GM18907 (cell line): ENCODE measurements around the gene VPS45.

ENCODE experiments used
- ATAC-seq: cut with Tn5 transposase; IDR thresholded peaks from one replicate; pipeline ENCODE4 v1.9.1; 2021; ENCODE audit warnings: mild to moderate bottlenecking, moderate library complexity; ENCODE audit not compliant: unreplicated experiment

Gene VPS45

DNA sequence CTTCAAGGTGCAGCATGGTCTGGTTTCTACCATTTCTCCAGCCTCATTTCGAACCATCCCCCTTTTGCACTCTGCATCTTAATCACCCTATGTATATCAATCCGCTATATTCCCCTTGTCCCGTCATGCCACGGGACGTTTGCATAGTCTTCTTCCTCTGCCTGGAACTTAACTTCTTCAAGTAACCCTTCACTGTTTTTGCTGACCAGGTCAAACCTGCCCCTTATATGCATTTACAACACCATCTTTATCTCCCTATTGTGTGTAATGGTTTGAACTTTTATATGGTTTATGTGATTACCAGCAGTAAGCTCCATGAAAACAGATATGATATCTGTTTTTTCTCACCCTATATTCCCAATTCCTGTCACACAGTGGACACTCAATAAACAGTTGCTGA lies 2.3 kb downstream of the VPS45 start:
- ATAC-seq = no peak

DNA sequence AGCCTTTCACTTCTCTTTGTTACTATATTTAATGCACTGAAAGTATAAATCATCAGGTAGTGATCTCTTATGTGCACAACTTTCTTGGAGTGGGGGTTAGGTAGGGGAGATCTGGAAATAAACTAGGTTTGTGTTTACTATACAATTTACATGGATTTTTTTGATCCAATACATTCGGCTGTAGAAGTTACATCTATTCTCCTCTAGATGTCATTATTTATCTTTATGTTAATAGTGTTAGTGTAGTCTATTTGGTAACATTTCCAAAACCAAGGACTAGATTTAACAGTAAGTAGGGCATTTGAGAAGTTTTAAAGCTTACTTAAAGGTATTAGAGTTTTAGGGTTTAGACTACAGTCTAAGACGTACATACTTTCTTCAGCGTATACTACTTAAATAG lies 5.4 kb downstream of the VPS45 start:
- ATAC-seq = no peak

DNA sequence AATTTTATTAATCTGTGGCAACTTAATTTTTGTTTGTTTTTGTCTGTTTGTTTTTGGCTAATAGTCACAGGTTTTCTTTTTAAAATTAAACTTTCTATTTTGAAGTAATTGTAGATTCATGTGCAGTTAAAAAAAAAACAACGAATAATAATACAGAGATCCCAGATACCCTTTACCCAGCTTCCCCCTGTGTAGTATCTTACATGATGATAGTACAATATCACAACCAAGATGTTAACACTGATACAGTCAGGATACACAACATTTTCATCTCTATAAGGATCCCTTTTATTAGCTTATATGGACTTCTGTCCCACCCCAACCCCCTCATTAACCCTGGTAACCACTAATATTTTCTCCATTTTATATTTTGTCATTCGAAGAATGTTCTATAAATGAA lies 5.9 kb downstream of the VPS45 start:
- ATAC-seq = no peak

DNA sequence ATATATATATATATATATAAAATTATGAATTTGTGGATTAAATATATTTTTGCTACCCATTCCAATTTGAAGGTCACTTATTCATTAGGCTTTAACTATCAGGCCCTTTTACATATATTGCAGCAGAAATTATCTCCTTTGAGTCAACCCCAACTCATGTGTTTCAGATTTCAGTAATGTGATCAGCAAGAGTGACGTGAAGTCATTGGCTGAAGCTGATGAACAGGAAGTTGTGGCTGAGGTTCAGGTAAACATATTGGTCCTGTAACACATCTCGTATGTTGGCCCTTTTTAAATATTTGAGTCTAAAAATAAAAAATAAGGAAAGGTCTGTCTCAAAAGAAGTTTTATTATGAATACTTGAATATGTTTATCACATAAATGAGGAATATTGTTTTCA lies 8.5 kb downstream of the VPS45 start:
- ATAC-seq = no peak

DNA sequence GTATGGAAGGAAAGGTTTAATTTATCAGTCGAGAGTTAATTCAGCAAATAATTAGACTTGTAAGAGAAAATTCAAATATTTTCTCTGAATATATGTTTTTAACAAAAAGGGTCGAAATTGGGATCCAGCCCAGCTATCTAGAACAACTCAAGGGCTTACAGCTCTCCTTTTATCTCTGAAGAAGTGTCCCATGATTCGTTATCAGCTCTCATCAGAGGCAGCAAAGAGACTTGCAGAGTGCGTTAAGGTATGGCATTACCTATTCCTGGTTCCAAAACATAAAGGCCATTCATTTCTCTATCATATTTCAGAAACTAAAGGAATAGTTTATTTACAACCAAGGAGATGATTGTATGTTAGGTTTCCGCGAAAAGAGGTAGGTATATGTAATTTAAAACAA lies 9.4 kb downstream of the VPS45 start:
- no peak for ATAC-seq

DNA sequence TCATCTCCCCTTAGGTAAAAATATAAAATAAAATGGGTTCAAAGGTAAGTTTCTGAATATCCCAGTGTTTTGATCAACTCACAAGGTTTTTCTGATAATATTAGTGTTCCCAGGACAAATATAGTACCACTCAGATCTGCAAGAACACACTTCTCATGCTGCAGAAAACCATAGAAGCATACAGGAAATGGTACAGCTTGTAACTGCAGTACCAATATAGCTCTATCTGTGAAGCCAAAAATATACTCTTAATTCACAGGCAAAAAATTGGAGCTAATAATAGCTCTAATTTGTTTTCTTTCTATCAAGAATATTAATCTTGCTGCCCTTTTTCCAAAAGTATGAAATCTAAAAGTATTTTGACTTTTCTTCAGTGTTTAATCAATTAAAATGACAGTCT lies 13.2 kb downstream of the VPS45 start:
- no peak for ATAC-seq

DNA sequence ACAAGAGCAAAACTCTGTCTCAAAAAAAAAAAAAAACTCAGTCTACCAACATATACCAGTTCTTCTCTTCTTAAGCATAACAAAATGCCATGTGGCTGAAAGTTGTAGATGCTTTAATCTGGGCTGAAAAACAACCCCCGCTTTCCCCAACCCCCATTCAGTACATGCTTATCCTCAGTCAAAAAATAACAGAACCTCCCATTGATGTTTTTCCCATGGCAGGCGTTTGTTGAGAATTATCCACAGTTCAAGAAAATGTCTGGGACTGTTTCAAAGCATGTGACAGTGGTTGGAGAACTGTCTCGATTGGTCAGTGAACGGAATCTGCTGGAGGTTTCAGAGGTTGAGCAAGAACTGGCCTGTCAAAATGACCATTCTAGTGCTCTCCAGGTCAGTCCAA lies 14.9 kb downstream of the VPS45 start:
- ATAC-seq = no peak

DNA sequence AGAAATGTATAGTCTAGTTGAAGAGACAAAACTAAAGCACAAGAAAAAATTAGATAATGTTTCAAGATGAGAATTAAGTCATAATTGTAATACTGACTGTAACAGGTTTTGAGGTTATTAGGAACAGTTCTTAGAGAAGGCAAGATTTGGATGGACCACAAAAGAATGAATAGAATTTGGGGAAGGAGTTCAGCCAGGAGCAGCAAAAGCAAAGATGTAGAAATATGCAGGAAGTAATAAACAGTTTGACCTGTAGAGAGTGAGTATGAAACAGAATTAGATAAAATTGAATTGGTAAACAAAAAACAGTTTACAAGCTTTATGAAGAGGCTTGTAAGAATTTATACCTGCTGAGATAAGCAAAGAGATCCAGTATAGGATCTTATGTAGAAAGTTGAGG lies 16.3 kb downstream of the VPS45 start:
- no peak for ATAC-seq

DNA sequence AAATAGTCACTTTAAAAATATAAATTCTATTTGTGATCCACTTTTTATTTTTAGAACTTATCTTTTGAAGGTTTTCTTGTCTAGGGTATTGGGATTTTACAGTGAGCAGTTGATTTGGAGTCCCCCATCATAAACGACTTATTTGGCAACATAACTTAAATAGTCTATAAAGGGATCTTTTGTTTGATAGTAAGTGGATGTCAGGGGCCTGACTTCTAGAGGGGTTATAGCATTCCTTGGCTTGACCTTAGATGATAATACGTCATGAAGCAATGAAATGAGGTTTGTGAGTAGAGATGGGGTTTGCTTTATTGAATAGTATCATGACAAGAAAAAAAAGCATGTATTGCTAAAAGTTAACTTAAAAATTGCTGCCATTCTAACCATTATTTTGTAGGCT lies 17.8 kb downstream of the VPS45 start:
- no peak for ATAC-seq

DNA sequence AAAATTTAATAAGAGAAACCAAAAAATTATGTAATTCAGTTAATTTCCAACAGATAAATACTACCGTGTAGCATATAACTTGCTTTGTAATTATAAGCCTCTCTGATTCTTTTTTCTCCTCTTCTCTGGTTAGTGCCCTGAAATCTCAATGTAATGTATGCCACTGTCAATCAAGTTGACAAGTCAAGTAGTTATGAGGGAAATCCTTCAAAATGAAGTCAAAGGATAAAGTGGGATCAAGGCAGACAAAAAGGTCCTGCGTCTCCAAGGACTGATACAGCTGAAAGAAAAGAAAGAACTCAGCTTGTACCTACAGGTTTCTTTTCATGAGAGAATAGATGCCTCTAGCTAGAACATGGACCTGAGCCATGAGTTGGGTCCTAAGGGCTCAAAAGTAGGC lies 19.8 kb downstream of the VPS45 start:
- no peak for ATAC-seq

DNA sequence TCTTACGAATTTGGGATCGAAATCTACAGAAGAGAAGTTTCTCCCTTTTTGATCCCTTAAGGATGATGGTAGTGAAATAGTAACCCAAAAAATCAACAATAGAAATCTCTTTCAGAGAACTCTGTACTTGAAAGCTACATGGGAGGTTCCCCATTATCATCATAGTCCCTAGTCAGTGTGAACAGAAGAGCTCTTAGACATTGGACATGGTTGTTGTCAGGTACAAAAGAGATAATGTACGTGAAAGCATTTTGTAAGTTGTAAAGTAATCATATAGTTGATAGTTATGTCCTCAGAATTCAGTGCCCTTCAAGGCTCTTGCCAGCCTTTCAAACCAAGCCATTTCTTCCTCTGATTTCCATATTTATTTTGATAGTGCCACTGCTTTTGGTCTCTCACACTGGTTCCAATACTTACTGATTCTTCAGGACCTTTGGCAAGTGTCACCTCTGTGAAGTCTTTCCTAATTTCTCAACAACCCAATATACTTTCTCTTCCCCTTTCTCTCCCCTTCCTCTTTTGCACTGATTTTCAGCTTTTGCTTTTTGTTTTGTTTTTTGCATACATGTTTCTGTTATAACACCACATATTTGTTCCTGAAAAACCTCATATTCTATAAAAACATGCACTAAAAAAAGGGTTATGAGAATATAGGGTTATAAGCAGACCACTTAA lies 22.4 kb downstream of the VPS45 start:
- no peak for ATAC-seq

DNA sequence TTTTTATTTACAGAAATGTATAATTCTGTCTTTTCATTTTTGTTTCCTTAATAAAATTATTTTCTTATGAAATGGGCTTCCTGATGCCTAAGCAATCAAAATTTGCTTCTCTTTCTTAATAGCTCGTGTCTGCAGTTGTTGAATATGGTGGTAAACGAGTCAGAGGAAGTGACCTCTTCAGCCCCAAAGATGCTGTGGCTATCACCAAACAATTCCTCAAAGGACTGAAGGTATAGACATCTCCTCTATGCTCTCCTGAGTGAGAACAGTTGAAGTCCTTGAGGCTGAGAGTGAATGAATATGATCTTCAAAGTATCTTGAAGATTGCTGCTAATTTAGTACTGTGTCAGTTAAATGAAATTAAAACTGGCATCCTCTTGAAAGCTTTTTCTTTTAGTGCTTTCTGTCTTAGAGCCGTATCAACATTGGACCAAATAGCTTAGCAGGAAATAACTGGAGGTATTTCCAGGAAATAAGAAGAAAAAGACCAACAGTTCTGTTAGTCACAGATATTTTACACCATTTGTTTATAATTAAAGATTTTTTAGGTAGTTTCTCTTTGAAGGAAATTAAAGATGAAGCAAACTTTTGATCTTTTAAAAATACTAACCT lies 24.7 kb downstream of the VPS45 start:
- no peak for ATAC-seq

DNA sequence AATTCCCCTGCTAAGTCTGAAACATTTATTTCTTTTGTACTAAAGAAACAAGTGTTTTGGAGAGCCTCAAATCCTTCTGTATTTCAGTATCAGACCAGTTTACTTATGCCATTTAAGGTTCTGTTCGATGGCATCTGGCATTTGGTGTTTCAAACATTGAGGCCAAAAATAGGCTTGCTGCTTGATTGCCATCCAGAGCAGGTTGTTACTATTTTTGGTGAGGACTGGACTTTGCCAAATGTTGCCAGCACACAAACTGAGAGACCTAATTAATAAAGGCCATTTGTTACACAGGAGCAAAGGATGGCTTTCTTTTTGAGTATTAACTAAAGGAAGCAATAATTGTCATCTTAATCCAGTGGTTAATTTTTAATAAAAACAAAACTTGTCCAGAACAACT lies 26.2 kb downstream of the VPS45 start:
- no peak for ATAC-seq

DNA sequence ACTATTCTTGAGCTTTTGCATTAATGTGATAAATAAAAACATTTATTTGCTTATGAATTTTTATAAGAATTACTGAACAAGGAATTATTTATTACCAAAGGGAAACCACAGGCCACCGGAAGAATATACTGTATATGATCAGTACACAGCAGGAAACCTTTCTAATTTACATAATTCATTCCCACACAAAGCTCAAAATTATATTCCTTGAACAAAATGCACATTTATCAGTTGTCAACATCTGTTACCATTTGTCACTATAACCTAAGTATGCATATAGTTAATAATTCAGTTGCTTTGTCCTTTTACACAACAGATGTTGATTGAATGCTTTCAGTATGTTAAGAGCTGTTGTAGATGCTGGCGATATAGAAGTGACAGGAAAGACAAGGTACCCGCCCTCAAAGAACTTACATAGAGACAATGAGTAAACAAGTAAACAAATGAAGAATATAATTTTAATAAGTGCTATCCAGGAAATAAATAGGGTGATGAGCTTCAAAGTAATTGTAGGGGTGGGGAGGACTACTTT lies 27.2 kb downstream of the VPS45 start:
- ATAC-seq = no peak

DNA sequence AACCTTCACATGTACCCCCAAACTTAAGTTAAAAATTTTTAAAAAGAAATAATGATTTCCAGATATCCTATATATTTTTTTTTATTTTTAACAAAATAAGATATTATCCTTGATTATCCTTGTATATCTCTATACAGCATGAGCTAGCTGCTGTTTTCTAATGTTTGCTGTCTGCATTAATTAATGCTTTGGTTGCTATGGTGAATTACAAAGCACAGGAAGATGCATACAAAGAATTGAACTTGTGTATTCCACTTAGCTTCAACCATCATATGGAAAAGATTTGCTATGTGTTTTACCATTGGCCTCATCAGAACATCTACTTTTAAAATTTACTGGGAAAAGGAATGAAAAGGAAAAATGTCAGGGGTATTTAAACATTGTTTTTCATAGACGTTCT lies 35.4 kb downstream of the VPS45 start:
- no peak for ATAC-seq

DNA sequence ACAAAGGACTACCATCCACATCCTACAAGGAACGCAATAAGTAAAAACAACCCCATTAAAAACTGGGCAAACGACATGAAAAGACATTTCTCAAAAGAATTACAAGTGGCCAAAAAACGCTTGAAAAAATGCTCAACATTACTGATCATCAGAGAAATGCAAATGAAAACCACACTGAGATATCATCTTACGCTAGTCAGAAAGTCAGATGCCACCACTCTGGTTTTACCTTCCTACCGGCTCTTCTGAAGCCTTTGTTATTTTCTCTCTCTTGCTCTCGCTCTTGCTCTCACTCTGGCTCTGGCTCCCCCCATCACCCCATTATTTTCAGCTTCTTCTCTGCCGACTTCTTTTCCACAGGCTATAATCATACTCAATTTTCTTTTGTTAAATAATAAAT lies 38.8 kb downstream of the VPS45 start:
- no peak for ATAC-seq

DNA sequence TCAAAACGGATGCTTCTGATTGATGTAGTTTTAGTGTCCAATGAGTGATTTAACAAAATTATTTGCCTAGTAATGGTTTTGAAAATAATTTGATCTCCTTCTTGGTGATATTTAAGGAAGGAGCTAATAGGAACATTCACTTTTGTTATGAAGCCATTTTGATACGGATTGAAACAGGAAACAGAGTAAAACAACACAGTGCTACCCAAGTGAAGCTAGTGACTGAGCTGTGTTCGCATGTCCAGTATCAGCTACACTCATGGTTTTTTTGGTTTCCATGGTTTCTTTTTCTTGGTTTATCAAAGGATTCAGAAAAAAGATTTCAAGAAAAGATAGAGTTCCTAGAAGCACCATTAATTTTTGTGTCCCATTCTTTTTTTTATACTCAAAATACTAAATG lies 42.0 kb downstream of the VPS45 start:
- no peak for ATAC-seq

DNA sequence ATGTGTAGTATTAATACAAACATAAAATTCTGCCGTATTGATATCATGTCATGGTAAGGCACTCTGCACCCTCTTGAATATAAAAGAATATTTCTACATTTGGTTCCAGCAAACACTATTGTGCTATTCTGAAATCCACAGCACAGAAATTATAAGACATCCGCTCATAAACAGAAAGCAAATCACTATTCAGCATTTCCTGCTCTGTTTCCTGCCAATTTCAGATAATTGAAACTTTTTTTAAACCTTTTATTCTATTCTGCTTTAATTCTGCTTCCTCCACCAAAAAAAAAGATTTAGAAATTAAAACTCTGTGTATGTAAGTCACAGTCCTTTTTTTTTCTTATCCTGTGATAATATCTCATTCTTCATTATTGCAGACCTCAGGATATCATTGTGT lies 42.5 kb downstream of the VPS45 start:
- no peak for ATAC-seq

DNA sequence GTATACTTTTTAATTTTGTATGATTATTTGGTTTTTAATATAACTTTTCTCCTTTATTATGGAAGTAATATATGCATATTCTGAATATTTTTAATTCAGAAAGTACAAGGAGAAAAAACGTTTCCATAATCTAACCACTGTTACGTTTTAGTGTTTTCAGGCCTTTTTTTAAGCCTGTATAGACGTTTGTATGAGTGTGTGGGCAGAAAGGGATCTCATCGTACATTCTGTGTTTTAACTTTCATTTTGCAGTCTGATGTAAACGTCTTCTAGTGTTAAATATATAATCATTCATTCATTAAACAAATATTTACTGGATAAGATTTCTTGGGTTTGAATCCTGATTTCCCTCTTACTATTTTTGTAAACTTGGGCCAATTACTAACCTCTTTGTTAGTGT lies 44.1 kb downstream of the VPS45 start:
- no peak for ATAC-seq

DNA sequence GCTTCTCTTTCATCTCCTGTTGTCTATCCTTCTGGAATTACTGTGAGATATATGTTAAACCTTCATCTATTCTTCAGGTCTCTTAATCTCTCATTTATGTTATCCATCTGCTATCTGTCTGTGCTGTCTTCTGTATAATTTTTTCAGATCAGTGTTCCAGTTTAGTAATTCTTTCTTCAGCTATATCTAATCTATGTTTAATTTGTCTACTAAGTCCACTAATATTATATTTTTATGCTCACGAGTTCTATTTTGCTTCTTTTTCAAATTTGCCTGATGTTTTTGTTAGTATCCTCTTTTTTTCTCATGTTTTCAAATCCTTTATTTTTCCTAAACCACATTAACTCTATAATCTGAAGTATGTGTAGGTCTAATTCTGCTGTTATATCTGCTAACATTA lies 47.5 kb downstream of the VPS45 start:
- ATAC-seq = no peak

DNA sequence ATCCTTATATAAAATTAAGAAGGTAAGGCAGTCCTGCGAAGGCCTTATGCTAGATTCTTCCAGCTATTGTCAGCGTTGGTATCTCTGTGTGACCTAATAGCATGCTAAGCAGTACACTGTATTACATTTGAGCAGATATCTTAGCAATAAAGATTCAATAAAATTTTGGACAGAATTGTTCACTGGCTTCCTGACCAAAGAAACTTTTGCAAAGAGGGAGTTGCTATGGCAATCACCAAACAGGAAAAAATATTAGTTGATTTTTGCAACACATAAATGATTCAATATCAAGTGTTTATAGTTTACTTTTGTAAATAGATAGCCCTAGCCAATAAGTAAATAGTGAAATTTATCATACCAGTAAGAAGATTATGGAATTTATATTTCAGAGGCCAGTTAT lies 51.1 kb downstream of the VPS45 start:
- ATAC-seq = no peak

DNA sequence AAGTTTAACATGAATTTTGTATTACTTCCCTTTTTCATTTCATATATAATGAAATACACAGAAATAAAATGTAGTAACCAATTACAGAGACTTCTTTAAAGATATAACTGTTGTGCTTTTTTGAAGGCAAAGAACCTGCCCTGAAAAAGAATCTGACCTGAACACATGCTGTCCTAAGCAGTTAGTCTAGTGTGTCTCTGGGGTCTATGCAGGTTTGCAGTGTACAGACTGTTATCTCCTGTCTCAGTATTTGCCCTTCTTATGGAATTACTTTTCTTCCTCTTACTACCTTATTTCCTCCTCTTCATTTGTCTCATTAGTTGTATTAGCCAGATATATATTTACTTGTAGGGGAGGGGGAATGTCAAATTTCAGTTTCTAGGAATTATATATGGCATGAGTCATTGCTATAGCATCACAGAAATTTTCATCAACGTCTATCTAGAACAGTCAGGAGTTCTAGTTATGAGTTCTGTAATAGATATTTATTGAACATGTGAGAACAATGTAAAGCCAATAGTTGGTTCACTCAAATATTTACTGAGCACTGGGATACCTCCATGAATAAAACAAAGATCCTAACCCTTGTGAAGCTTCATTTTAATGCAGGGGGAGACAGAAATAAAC lies 53.8 kb downstream of the VPS45 start:
- ATAC-seq = no peak
